T-helper 1 cell (primary cell): ENCODE data around the gene SNHG17.
"Not testable (repeated sequence)": the region's sequence is repeated elsewhere in the genome, so short reads cannot be mapped to it uniquely, and the experiment has no call there.

Experiments used
- DNase-seq, 5 donors: peaks; one replicate each; pipeline ENCODE4 v3.0.0-alpha.2; 2012 to 2020

Gene SNHG17

DNA sequence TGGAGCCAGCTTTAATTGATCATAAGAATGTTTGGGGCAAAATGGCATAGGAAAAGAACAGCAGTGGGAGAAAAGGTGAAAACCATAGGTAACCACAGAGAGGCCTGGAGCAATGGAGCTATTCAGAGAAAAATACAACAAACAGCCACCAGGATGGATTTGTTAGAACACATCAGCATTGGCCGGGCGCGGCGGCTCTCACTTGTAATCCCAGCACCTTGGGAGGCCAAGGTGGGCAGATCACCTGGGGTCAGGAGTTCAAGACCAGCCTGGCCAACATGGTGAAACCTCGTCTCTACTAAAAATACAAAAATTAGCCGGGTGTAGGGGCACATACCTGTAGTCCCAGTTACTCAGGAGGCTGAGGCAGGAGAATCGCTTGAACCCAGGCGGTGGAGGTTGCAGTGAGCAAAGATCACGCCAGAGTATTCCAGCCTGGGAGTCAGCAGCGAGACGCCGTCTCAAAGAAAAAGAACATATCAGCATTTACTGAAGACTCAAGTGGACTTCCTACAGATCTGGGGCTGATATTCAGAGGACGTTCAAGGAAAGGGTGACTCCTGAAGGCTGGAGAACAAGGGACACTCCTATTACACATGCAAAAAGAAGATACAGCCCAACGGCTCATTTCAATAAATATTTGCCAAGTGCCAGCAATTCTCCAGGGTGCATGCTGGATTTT lies 20.2 kb downstream of the SNHG17 start:
- no peak for DNase-seq

DNA sequence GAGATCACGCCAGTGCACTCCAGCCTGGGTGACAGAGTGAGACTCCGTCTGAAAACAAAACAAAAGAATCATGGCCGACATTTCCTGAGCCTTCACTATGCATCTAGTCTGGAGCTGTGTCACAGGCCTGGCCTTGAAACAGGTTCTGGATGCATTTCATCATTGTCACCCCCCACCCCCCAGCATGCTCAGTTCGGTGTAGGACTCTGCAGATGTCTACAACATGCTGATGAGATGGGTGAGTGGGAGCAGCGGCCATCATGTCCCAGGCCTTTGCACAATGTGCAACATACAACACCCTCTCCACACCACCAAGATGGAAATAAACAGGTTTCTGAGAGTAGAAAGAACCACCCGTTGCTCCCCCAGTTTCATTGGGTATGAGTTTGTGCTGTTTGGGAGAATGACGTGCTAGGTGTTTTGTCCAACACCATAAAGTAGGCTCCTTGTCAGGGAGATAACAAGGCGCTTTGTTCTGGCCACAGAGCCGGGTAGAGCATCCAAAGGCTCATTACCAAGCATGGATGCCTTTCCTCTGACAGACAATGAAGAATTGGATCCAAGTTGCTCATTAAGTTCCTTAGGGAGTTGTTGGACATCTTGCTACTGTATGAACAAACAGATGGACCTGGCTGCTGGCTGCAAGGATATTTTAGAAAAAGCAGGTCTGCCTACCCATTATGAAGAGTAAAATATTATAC lies 22.1 kb downstream of the SNHG17 start:
- DNase-seq = no peak

DNA sequence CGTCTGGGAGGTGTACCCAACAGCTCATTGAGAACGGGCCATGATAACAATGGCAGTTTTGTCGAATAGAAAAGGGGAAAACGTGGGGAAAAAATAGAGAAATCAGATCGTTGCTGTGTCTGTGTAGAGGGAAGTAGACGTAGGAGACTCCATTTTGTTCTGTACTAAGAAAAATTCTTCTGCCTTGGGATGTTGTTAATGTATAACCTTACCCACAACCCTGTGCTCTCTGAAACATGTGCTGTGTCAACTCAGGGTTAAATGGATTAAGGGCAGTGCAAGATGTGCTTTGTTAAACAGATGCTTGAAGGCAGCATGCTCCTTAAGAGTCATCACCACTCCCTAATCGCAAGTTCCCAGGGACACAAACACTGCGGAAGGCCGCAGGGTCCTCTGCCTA lies 27.3 kb downstream of the SNHG17 start:
- DNase-seq = not testable (repeated sequence)

DNA sequence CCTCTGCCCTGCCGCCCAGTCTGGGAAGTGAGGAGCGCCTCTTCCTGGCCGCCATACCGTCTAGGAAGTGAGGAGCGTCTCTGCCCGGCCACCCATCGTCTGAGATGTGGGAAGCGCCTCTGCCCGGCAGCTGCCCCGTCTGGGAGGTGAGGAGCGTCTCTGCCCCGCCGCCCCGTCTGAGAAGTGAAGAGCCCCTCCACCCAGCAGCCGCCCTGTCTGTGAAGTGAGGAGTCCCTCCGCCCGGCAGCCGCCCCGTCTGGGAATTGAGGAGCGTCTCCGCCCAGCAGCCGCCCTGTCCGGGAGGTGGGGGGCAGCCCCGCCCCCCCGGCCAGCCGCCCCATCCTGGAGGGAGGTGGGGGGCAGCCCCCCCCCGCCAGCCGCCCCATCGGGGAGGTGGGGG lies 27.8 kb downstream of the SNHG17 start:
- no peak for DNase-seq

DNA sequence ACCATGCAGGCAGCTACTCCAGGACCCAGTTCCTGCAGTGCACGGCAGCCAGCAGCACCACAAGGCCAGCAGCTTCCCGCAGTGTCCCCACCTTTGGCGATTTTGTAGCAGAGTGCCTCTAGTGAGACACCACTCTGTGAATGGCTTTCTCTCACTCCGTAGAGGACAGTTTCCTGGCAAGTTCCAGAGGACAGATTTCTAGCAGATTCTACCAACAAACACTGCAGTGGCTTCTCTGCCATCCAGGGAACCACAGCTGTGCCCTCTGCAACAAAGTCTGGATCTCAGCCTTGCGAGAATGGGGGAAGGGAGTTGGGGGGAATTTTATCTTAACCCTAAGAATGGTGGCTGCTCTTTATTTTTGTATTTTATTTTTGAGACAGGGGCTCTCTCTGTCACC lies 28.7 kb downstream of the SNHG17 start:
- DNase-seq = no peak

DNA sequence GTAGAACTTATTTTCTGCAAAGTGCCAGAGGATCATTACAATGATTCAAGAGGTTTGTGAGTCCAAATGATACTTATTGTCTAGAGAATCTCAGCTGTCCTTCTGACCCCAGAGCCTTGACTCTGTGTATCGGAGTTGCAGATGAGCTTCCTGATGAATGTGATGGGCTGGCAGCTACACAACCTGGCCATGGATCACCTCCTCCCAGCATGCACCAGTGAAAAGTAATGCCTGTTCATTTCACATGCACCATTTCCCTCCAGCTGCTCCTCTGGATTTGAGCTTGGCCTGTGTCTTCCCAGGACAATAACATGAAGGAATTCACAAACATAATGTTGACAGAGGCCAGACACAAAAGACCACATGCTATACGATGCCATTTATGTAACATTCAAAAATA lies 30.0 kb downstream of the SNHG17 start:
- no peak for DNase-seq

DNA sequence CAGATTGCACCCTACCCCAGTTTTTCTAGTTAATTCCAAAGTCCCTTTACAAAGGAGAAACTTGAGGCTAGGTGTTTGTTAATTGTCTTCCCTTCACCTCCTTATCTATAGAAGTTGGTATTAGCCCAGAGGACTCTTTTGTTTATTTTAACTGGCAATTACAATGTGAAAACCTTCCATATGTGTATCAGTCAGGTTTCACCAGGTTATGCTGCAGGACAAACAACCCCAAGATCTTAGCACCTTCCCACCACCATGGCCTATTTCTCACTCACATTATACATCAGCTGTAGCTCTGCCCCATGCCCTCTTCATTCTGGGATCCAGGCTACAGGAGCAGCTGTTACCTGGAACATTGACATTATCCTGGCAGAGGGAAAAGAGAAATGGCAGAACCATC lies 31.1 kb downstream of the SNHG17 start:
- no peak for DNase-seq

DNA sequence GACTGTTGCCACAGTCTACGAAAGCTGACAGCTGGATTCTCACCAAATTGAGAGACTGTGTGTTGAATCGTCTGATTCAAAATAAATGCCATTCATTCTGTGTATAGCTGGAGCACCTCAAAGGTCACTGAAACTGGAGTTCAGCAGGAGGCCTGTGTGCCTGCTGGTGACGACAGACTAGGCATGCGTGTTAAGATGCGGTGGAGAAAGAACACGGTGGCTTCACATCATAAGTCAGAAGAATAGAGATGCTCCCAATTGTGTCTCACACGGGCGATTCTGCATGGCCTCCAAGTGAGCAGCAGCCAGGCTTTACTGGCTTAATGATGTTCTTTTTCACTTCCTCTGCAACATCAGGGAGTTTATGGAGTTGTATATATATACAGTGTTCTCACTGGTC lies 32.3 kb downstream of the SNHG17 start:
- DNase-seq = no peak

DNA sequence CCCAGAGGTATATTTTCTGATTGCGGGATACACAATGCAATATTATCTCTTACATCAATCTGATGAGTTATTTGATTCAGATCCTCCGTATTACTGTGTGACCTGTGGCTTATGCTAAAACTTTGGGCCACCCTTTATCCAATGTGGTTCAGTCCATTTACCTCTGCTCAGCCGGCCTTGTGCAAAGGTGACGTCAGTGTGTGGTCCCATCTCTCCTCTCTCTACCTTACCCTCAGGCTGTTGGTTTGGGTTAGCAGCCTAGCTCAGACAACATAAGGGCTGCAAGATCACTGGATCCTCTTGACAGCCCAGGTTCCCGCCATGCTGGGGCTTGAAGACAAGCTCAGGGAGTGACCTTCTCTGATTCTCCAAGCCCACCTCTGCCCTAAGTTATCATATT lies 33.0 kb downstream of the SNHG17 start:
- DNase-seq = no peak

DNA sequence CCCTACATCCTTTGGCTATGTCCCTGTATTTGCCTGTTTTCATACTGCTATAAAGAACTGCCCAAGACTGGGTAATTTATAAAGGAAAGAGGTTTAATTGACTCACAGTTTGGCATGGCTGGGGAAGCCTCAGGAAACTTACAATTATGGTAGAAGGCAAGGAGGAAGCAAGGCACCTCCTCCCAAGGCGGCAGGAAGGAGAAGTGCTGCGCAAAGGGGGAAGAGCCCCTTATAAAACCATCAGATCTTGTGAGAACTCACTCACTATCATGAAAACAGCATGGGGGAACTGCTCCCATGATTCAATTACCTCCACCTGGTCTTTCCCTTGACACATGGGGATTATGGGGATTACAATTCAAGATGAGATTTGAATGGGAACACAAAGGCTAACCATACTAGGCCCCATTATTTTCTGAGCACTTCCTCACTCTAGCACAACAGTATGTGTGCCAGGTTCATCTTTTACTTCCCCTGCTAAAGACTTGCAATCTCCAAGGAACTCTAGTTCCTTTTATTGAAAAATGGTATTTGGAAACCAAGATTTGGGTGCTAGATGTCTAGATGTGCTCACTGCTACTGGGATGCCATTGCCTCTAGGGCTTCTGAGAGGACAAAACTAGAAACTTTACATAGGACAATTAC lies 39.3 kb downstream of the SNHG17 start:
- not testable (repeated sequence) for DNase-seq

DNA sequence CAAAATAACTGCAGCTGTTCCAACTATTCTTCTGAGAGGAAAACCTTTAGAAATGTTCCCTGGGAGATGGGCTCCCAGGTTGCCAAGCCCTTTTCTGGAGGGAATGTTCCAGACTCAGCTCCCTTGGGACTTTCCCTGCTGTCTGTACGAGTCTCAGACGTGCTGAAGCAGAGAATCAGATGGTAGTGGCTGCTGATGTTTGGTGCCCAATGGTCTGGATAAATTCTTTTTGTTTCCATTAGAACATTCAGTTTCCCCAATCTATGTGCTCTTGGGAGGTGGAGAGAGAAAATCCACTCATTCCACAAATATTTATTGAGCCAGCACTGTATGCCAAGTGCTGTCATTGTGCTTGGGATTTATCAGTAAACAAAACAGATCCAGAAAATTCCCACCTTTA lies 40.0 kb downstream of the SNHG17 start:
- DNase-seq = no peak

DNA sequence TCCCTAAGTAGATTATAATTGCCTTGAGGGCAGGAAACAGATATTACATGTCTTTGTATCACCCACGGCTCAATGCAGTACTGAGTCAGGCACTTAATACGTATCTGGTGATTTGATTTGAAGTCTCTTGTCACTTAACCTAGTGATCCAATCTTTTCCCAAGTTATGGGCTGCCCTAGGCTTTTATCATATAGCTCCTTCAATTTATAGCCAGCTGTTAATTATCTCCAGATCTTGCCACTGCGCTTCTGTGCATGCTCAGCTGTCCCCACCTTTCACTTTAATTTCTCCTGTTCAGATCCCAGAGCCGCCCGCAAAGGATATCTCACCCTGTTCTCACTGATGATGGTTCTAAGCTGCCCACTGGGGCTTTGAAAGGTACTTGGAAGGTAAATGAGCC lies 41.9 kb downstream of the SNHG17 start:
- DNase-seq = no peak

DNA sequence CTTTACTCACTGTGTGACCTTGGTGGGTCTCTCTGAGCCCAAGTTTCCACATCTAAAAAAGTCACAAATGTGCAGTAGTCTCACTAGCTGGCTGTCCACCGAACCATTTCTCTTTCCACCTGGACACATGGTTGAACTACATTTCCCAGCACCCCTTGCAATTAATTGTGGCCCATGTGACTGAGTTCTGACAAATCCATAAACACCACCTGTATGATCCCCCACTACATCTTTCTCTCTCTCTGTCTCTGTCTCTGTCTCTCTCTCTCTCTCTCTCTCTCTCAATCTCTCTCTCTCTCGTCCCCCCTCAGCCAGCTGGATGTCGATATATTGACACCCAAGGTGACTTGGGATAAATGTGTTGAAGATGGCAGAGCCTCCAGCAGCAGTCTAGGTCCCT lies 42.8 kb downstream of the SNHG17 start:
- DNase-seq = no peak

DNA sequence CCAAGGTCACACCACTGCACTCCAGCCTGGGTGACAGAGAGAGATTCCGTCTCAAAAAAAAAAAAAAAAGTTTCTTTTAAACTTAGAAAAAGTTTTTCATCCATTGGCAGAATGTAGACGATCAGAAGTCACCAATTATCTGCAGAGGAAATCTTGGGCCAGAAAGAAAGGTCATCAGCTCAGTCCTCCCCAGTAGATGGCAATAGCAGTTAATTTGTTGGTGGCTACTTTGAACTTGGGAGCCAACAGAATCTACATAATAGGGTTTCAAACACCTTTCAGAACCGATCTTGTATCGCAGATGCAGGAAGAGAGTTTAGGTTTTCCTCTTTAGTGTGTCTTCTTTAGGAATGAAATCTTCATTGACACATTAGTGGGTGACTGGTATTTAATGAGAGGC lies 47.2 kb downstream of the SNHG17 start:
- DNase-seq = no peak

DNA sequence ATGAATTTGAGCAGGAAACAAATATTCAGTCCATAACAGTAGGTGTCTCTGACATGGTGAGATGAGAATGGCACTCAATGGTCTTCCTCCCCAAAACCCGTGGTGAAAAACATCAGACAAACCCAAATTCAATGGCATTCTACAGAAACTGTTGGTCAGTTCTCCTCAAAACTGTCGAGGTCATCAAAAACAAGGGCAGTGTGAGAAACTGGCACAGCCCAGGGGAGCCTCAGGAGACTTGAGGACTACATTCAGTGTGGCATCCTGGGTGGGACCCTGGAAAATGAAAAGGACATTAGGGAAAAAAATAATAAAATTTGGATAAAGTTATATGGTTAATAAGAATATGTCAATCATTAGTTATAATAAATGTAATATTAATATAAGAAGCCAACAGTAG lies 48.3 kb downstream of the SNHG17 start:
- DNase-seq = no peak

DNA sequence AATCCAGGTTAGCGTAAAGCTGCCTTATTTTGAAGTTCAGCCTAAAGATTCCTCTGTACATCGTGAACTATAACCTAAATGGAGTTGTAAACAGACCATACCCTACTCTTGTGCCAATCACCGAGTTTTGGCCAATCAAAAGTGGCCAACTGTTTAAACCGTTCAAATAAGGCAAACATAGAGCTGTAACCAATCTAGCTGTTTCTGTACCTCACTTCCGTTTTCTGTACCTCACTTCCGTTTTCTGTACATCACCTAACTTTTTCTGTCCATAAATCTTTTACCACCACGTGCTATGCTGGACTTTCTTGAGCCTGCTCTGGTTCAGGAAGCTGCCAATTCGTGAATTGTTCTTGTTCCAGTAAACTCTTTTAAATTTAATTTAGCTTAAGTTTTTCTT lies 49.1 kb downstream of the SNHG17 start:
- DNase-seq = no peak

DNA sequence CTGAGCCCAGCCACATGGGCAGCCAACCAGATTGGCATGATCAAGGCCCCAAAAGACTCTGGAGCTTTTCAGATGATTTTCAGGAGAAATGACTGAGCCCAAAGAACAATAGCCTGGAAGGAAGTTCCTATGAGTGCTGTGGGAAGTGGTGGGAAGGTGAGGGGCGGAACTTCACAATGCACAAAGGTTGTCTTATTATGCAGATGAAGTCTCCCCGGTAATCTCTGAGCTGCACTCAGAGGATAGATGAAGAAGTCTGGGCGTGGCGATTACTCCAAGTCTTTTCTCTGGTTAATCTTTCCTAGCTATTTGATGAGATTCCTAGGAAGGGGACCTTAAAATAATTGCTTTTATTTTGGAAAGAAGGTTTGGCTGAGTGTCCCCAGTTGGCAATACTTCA lies 52.0 kb downstream of the SNHG17 start:
- DNase-seq = no peak

DNA sequence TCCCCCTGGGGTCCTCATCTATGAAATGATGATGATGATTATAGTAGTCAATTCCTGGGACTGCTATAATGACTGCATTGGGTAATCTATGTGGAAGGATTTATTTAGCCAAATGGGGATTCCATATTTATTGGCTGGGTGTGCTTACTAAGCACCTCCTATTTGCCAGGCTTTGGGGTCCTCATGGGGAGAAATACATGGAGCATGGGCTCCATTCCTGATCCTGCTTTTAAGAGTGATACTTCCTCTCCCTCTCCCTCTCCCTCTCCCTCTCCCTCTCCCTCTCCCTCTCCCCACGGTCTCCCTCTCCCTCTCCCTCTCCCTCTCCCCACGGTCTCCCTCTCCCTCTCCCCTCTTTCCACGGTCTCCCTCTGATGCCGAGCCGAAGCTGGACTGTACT lies 57.3 kb downstream of the SNHG17 start:
- not testable (repeated sequence) for DNase-seq

DNA sequence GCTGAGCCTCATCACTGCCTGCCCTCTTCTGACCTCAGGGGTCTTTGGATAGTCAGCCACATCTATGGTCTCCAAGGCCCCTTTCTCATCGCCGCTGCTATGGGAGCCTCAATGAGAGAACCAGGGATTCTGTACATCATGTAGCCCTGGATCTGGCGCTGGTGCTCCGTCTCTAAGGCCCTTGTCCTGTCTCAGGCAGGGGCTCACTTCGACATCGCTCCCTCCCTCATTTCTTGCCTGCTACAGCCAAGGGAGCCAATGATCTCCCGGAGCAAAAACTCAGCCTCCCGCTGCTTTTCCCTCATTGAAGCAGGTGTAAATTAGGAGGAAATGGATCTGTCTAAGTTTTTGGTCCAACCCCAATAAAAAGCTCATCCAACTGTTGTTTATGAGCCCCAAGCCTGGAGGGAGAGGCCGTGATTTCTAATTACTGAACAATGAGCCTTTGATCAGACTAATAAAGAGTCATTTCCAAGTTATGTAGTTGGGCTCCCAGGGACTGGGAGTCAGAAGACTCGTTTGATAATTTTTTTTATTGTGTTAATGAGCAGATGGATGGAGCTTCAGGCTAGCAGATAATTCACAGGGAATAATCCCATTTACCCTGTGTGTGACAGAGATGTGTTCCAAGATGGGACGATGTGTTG lies 58.0 kb downstream of the SNHG17 start:
- DNase-seq = no peak

DNA sequence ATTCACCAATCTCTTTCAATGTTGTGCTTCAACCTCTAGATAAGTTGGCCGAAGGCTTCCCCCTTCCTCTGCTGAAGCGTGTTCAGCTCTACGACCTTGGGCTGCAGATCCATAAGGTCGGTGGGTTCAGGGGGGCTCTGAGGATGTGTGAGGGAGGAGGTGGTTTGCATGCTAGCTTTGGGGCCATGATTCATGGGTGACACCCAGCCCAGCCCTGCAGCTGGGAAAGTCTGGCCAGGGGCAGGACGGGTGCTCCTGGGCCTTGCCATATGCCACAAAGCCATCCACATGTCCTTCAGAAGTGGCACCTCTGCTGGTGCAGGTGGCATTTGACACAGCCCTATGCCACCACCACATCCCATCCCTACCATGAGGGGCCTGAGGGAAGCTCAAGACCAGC lies 61.2 kb downstream of the SNHG17 start:
- no peak for DNase-seq

DNA sequence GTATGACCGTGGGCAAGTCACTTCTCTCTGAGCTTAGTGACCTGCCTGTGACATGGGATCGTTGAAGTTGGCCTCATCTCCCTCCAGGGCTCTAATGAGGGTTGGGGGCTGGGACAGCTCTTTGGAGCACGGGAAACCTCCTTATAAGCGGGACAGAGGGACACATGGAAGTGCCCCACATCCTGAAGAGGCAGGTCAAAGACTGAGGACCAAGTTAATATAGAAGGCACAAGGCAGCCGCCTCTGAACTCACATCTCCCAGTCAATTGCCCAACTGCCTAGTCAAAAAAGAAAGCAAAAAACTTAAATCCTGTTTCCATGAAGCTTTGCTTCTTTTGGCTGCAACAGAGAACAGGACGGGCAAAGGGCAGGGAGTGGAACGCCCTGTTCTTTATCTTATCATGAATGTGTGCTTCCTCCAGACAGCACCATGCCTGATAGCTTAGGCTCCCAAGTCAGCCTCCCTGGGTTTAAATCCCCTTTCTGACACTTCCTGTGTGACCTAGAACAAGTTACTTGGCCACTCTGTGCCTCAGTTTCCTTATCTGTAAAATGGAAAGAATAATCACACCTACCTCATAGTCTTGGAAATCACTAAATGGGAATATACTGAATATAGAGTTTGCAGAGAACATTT lies 61.8 kb downstream of the SNHG17 start:
- no peak for DNase-seq

DNA sequence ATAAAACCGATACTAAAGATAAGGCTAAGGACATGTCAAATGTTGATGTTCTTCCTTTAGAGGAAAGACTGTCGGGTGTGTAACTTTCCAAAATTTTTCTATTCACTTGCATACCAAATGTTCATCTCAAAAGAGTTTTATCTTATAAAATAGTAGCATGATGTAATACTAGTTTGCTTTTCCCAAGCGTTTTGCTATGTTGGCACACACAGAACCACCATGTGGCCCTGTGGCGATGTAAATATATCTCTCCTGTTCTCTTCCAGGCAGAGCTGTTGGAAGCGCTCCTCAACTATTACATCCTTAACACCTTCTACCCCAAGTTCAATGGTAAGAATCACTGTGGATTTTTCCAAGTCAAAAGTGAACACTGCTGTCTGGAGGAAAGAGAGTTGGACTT lies 62.3 kb downstream of the SNHG17 start:
- DNase-seq = no peak
